GM20000 (cell line): ENCODE data around the gene CBLN3.

ENCODE experiments used
- DNase-seq: peaks from one replicate; pipeline ENCODE4 v3.0.0; 2012; ENCODE audit warnings: low spot score
- CTCF ChIP-seq: IDR thresholded peaks from 2 replicates; pipeline ENCODE4 v1.5.1; 2012; ENCODE audit warnings: mild to moderate bottlenecking, control low read depth; ENCODE audit errors: extremely low read depth, missing control alignments

Gene CBLN3

GRCh38 chr14:24384169-24384568, 45.3 kb downstream of the CBLN3 start:
- no peak for DNase-seq
- no peak for TF ChIP-seq CTCF

GRCh38 chr14:24382064-24382371, 47.5 kb downstream of the CBLN3 start:
- DNase-seq = no peak
- no peak for TF ChIP-seq CTCF

GRCh38 chr14:24381363-24382063, 48.0 kb downstream of the CBLN3 start:
- no peak for TF ChIP-seq CTCF

GRCh38 chr14:24379907-24380730, 49.3 kb downstream of the CBLN3 start:
- no peak for DNase-seq
- TF ChIP-seq CTCF = no peak

More at GRCh38 chr14:24381363-24382063, 48.0 kb downstream of the CBLN3 start:
- DNase-seq = no peak

- no peak for DNase-seq
- no peak for TF ChIP-seq CTCF
Observed at GRCh38 chr14:24378981-24379906, 50.2 kb downstream of the CBLN3 start.

GRCh38 chr14:24378327-24378726, 51.1 kb downstream of the CBLN3 start:
- DNase-seq = no peak
- no peak for TF ChIP-seq CTCF
